ENCODE measurements around the gene FNDC5. TPM values are rescaled to one million over a fixed set of nuclear protein-coding genes. Genes with fewer than 3 reads are reported as not detected.

The FNDC5 gene
- polyA plus RNA-seq, 2 of the 4 experiments (the other 2 are of a cell fraction) = 0.26 to 0.99 TPM

DNA sequence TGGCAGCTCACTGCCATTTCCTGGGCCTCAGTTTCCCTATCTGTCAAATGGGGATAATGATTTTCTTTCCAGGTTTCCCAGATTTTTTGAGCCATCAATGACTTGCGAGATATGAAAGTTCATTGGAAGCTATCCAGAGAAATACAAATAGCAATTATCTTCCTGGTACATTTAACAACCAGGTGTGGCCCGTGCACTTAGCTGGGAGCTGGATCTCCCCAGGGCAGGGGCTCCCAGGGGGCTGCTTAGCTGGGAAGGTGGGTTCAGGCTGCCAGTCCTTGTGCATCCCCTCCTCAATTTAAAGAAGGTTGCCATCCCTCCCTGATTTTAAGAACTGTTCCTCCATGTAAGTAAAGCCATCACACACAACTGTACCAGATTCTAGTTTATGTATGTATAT, 34.1 kb upstream of the FNDC5 start (continued):
- no peak for TF ChIP-seq HOXB13 (CRISPR knock-in tag; IDR thresholded peaks at IDR 0.05; ENCODE audit: low read depth)
- TF ChIP-seq HOXB5 (CRISPR knock-in tag; IDR thresholded peaks at IDR 0.05) = no peak
- TF ChIP-seq, protein P1, sequence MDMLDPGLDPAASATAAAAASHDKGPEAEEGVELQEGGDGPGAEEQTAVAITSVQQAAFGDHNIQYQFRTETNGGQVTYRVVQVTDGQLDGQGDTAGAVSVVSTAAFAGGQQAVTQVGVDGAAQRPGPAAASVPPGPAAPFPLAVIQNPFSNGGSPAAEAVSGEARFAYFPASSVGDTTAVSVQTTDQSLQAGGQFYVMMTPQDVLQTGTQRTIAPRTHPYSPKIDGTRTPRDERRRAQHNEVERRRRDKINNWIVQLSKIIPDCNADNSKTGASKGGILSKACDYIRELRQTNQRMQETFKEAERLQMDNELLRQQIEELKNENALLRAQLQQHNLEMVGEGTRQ (IDR thresholded peaks at IDR 0.05) = no peak
- TF ChIP-seq HOXA7 (CRISPR knock-in tag; IDR thresholded peaks at IDR 0.05) = no peak
- no peak for TF ChIP-seq ZFP36 (IDR thresholded peaks at IDR 0.05; ENCODE audit: borderline replicate concordance, partially characterized antibody)
- TF ChIP-seq ZC3H11A (IDR thresholded peaks at IDR 0.05) = no peak
- no peak for TF ChIP-seq TP53 (CRISPR knock-in tag; IDR thresholded peaks at IDR 0.05)
- TF ChIP-seq FOSB (CRISPR knock-in tag; IDR thresholded peaks at IDR 0.05) = no peak
- no peak for TF ChIP-seq RCOR1 (IDR thresholded peaks at IDR 0.05; ENCODE audit: low read depth, low read length)

DNA sequence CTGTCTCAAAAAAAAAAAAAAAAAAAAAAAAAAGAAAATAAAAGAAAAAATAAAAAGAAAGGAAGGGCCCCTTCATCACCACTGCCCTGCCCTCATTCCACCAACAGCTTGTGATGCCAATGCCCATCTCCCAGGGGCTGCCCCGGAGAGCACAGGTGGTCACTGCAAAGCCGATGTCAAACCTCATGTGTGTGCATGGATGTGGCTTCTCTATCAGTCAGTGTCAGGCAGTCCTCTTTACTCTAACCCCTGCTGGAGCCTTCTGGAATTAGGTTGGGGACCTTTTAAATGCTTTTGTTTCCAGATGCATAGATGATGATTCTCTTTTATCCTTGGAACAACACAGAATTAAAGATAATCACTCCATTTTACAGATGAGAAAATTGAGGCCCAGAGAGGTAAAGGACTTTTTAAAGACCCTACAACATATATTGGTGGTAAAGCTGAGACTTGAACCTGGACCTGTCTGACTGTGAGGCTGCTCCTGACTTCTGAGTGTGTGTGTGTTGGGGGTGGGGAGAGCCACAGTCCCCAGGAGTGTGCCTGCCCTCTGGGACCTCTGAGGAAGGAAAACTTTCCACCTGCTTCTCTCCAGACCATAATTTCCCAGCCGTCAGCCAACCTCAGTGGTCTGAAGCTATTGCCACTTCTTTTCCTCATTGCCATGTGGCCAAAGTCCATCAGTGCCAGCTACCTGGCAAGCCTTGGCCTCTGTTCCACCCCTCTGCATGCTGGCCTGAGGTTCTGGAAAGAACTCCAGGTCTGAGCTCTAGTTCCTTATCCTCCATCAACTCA, 33.5 kb upstream of the FNDC5 start:
- Histone ChIP-seq H3K27ac (no peak overlapping the region), H3K4me2 (peak overlapping the region; percentile 19; the same call in 1 of the 3 replicates), H3K4me3 (no peak overlapping the region), H3K4me1 (peaks cover 18% of the 10 kb centered on the region), H3K9me3 (no peaks in the 10 kb centered on the region)
- CTCF ChIA-PET = interaction anchor here (0.6 to 2.4 kb wide), 6 partner anchors 17 to 504 kb away, joined by 3 to 7 read pairs (median 4); partner anchors contain the start of gene HPCA
- TF ChIP-seq JUNB (IDR thresholded peaks at IDR 0.05) (no peak), RARB (CRISPR knock-in tag; IDR thresholded peaks at IDR 0.05) (no peak), CBX2 (IDR thresholded peaks at IDR 0.05; ENCODE audit: borderline replicate concordance, low read depth) (no peak), ZFP36 (IDR thresholded peaks at IDR 0.05; ENCODE audit: borderline replicate concordance, partially characterized antibody) (no peak), KDM1A (IDR thresholded peaks at IDR 0.05; ENCODE audit: low read depth) (no peak), ZC3H11A (IDR thresholded peaks at IDR 0.05) (no peak), HEYL (CRISPR knock-in tag; IDR thresholded peaks at IDR 0.05) (no peak), HDAC2 (IDR thresholded peaks at IDR 0.05) (no peak), RAD21 (conservative IDR thresholded peaks at IDR 0.05 in 1 of 2, IDR thresholded peaks at IDR 0.05 in 1 of 2) (no peak)
- FAIRE-seq (no peak), DNase-seq (ENCODE audit: low read depth in 1 of 2, low spot score in 1 of 2) (no peak), ATAC-seq (0 out of 6 replicates have a peak, but pooled peaks of 1 of the 2 experiments have one; percentile 14)
- POLR2A ChIA-PET = interaction anchor here (0.7 kb wide), 1 partner anchor 10 kb away, joined by 3 read pairs; no protein-coding TSS in a partner anchor
- 63% methylated on average over 3 of the region's 3 CpGs for WGBS (ENCODE audit: missing lambda C conversion rate)

DNA sequence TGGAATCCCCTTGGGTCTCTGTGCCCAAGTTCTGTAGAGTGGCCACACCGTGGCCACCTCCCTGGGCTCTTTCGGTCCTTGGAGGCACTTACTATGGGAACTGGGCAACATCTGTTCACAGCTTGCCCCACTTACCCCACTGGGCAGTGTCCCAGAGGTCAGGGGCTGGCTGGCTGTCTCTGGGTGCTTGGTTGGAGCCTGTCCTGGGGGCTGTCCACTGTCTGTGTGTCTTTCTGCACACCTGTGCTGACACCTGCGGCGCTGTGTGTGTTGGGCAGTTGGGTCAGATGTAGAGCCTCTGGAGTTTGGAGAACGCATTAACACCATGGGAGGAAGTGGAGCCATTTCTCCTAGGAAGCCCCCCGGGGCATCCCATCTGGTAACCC, 31.8 kb upstream of the FNDC5 start:
- ATAC-seq (no peak), DNase-seq (ENCODE audit: low read depth in 1 of 2, low spot score in 1 of 2) (no peak), FAIRE-seq (no peak)
- H3K27ac ChIP-seq = peak overlapping the region in 1 of 2 experiments; percentile 97; a peak in 2 of 6 replicates
- peak overlapping the region; percentile 75; the same call in 2 of the 3 replicates for H3K4me2 ChIP-seq
- 100% methylated on average over 3 of the region's 6 CpGs for WGBS (ENCODE audit: missing lambda C conversion rate)
- H3K4me1 ChIP-seq = peaks cover 18% of the 10 kb centered on the region
- POLR2A ChIA-PET = no interaction called here
- CTCF ChIA-PET = interaction anchor here (2.3 kb wide), 1 partner anchor 10 kb away, joined by 11 read pairs; no protein-coding TSS in a partner anchor
- no peaks in the 10 kb centered on the region for H3K9me3 ChIP-seq
- TF ChIP-seq HOXB13 (CRISPR knock-in tag; IDR thresholded peaks at IDR 0.05; ENCODE audit: low read depth) = no peak
- no peak for TF ChIP-seq PHF8 (IDR thresholded peaks at IDR 0.05; ENCODE audit: borderline replicate concordance, low read depth)
- no peak for TF ChIP-seq ZNF302 (CRISPR knock-in tag; IDR thresholded peaks at IDR 0.05)
- TF ChIP-seq, protein P2, sequence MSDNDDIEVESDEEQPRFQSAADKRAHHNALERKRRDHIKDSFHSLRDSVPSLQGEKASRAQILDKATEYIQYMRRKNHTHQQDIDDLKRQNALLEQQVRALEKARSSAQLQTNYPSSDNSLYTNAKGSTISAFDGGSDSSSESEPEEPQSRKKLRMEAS (IDR thresholded peaks at IDR 0.05) = no peak
- TF ChIP-seq NFE2L2 (conservative IDR thresholded peaks at IDR 0.05; ENCODE audit: low read length) = no peak
- TF ChIP-seq TP53 (CRISPR knock-in tag; IDR thresholded peaks at IDR 0.05) = no peak
- TF ChIP-seq MAFK (IDR thresholded peaks at IDR 0.05; ENCODE audit: partially characterized antibody) = no peak
- no peak for TF ChIP-seq ZC3H11A (IDR thresholded peaks at IDR 0.05)
- TF ChIP-seq, protein P3, sequence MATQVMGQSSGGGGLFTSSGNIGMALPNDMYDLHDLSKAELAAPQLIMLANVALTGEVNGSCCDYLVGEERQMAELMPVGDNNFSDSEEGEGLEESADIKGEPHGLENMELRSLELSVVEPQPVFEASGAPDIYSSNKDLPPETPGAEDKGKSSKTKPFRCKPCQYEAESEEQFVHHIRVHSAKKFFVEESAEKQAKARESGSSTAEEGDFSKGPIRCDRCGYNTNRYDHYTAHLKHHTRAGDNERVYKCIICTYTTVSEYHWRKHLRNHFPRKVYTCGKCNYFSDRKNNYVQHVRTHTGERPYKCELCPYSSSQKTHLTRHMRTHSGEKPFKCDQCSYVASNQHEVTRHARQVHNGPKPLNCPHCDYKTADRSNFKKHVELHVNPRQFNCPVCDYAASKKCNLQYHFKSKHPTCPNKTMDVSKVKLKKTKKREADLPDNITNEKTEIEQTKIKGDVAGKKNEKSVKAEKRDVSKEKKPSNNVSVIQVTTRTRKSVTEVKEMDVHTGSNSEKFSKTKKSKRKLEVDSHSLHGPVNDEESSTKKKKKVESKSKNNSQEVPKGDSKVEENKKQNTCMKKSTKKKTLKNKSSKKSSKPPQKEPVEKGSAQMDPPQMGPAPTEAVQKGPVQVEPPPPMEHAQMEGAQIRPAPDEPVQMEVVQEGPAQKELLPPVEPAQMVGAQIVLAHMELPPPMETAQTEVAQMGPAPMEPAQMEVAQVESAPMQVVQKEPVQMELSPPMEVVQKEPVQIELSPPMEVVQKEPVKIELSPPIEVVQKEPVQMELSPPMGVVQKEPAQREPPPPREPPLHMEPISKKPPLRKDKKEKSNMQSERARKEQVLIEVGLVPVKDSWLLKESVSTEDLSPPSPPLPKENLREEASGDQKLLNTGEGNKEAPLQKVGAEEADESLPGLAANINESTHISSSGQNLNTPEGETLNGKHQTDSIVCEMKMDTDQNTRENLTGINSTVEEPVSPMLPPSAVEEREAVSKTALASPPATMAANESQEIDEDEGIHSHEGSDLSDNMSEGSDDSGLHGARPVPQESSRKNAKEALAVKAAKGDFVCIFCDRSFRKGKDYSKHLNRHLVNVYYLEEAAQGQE (IDR thresholded peaks at IDR 0.05) = no peak
- TF ChIP-seq HOXA7 (CRISPR knock-in tag; IDR thresholded peaks at IDR 0.05) = no peak
- TF ChIP-seq ZSCAN20 (CRISPR knock-in tag; IDR thresholded peaks at IDR 0.05) = no peak
- no peak for TF ChIP-seq MYC (IDR thresholded peaks at IDR 0.05; ENCODE audit: borderline replicate concordance, low read length)
- no peak for TF ChIP-seq EHF (CRISPR knock-in tag; IDR thresholded peaks at IDR 0.05)
- TF ChIP-seq CEBPB (IDR thresholded peaks at IDR 0.05) = no peak
- no peak for TF ChIP-seq HDAC2 (IDR thresholded peaks at IDR 0.05)
- no peak for TF ChIP-seq MAZ (IDR thresholded peaks at IDR 0.05; ENCODE audit: borderline replicate concordance, low read depth, low read length)
- TF ChIP-seq FOXS1 (CRISPR knock-in tag; IDR thresholded peaks at IDR 0.05) = no peak
- no peak for TF ChIP-seq NR3C1 (IDR thresholded peaks at IDR 0.05)
- H3K4me3 ChIP-seq = no peak overlapping the region
